ENCODE measurements around the gene RAB3IP.

Gene RAB3IP

DNA sequence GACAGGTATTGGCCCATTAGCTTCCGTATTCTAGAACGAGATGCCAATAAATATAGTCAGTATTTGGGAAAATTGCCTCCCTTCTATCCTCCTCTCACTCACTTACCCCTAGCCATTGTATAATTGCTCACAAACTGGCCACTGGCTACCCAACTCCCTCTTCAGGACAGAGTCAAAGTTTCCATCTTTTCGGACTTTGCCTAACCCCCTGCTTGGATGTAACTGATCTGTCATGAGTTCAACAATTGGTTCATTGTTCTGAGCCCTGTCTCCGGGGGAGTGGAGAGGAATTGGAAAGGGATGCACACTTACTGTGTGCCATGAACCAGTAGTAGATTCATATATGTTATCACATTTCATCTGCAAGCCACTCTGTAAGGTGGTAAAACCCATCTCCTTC is 98.5 kb downstream of the RAB3IP start:
- Histone ChIP-seq H3K9me2 (replicated peaks; ENCODE audit: low read depth, low read length) (no peaks in the 10 kb centered on the region), H3K9me3 (ENCODE audit: insufficient read depth, low read depth, low read length) (no peaks in the 10 kb centered on the region), H3K79me2 (ENCODE audit: insufficient read depth, low read length) (no peaks in the 10 kb centered on the region), H4K20me1 (ENCODE audit: insufficient read depth, low read length, poor library complexity, severe bottlenecking) (no peaks in the 10 kb centered on the region), H3K4me1 (ENCODE audit: insufficient read depth, low read length, poor library complexity, severe bottlenecking) (no peaks in the 10 kb centered on the region), H3K4me3 (ENCODE audit: low read length, poor library complexity, severe bottlenecking) (no peak overlapping the region), H3K36me3 (ENCODE audit: insufficient read depth, low read length) (no peaks in the 10 kb centered on the region), H3K27me3 (ENCODE audit: insufficient read depth, low read length, poor library complexity, severe bottlenecking) (no peaks in the 10 kb centered on the region), H3K4me2 (ENCODE audit: low read depth, low read length, poor library complexity, severe bottlenecking) (no peak overlapping the region), H3K9ac (ENCODE audit: low read depth, low read length, poor library complexity, severe bottlenecking) (no peak overlapping the region), H3F3A (ENCODE audit: low read depth) (no peaks in the 10 kb centered on the region), H2AFZ (ENCODE audit: low read length) (no peak overlapping the region)
- TF ChIP-seq CTCF (conservative IDR thresholded peaks at IDR 0.05; ENCODE audit: low read length) = no peak
- no peak for TF ChIP-seq EZH2phosphoT487 (IDR thresholded peaks at IDR 0.05; ENCODE audit: borderline replicate concordance)

GRCh38 chr12:69837657-69838415 is 99.2 kb downstream of the RAB3IP start:
- H4K20me1 ChIP-seq (ENCODE audit: insufficient read depth, low read length, poor library complexity, severe bottlenecking) = no peaks in the 10 kb centered on the region
- H3F3A ChIP-seq (ENCODE audit: low read depth) = no peaks in the 10 kb centered on the region
- H3K27me3 ChIP-seq (ENCODE audit: insufficient read depth, low read length, poor library complexity, severe bottlenecking) = no peaks in the 10 kb centered on the region
- H3K36me3 ChIP-seq (ENCODE audit: insufficient read depth, low read length) = no peaks in the 10 kb centered on the region
- H3K4me3 ChIP-seq (ENCODE audit: low read length, poor library complexity, severe bottlenecking) = no peak overlapping the region
- H3K4me1 ChIP-seq (ENCODE audit: insufficient read depth, low read length, poor library complexity, severe bottlenecking) = no peaks in the 10 kb centered on the region
- no peaks in the 10 kb centered on the region for H3K79me2 ChIP-seq (ENCODE audit: insufficient read depth, low read length)
- H2AFZ ChIP-seq (ENCODE audit: low read length) = no peak overlapping the region
- no peaks in the 10 kb centered on the region for H3K9me3 ChIP-seq (ENCODE audit: insufficient read depth, low read depth, low read length)
- H3K4me2 ChIP-seq (ENCODE audit: low read depth, low read length, poor library complexity, severe bottlenecking) = no peak overlapping the region
- no peak for TF ChIP-seq EZH2phosphoT487 (IDR thresholded peaks at IDR 0.05; ENCODE audit: borderline replicate concordance)
- no peak for TF ChIP-seq CTCF (conservative IDR thresholded peaks at IDR 0.05; ENCODE audit: low read length)
- H3K9ac ChIP-seq (ENCODE audit: low read depth, low read length, poor library complexity, severe bottlenecking) = no peak overlapping the region
- H3K9me2 ChIP-seq (replicated peaks; ENCODE audit: low read depth, low read length) = no peaks in the 10 kb centered on the region

DNA sequence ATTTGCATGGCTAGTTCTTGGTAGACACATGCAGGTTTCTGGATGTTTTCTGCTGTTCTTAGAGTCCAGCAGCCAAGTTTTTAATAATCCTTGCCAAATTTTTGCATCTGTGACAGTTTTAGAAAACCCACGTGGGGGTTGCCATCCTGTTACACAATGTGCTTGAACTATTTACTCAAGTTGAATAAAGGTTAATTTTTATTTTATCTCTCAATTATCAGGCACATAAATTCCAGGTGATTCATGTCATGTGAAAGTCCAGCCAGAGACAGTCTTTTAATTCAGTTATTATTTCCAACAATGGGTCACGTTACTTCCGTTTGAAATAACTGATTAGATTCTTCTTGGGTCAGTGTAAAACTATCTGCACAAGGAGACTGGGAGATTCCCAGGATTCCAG is 102.1 kb downstream of the RAB3IP start:
- no peaks in the 10 kb centered on the region for H4K20me1 ChIP-seq (ENCODE audit: insufficient read depth, low read length, poor library complexity, severe bottlenecking)
- H3K9ac ChIP-seq (ENCODE audit: low read depth, low read length, poor library complexity, severe bottlenecking) = no peak overlapping the region
- no peaks in the 10 kb centered on the region for H3K27me3 ChIP-seq (ENCODE audit: insufficient read depth, low read length, poor library complexity, severe bottlenecking)
- no peaks in the 10 kb centered on the region for H3K9me3 ChIP-seq (ENCODE audit: insufficient read depth, low read depth, low read length)
- TF ChIP-seq EZH2phosphoT487 (IDR thresholded peaks at IDR 0.05; ENCODE audit: borderline replicate concordance) (no peak), CTCF (conservative IDR thresholded peaks at IDR 0.05; ENCODE audit: low read length) (no peak)
- no peaks in the 10 kb centered on the region for H3K9me2 ChIP-seq (replicated peaks; ENCODE audit: low read depth, low read length)
- H3K36me3 ChIP-seq (ENCODE audit: insufficient read depth, low read length) = no peaks in the 10 kb centered on the region
- H2AFZ ChIP-seq (ENCODE audit: low read length) = no peak overlapping the region
- no peak overlapping the region for H3K4me3 ChIP-seq (ENCODE audit: low read length, poor library complexity, severe bottlenecking)
- no peaks in the 10 kb centered on the region for H3F3A ChIP-seq (ENCODE audit: low read depth)
- H3K79me2 ChIP-seq (ENCODE audit: insufficient read depth, low read length) = no peaks in the 10 kb centered on the region
- no peaks in the 10 kb centered on the region for H3K4me1 ChIP-seq (ENCODE audit: insufficient read depth, low read length, poor library complexity, severe bottlenecking)
- no peak overlapping the region for H3K4me2 ChIP-seq (ENCODE audit: low read depth, low read length, poor library complexity, severe bottlenecking)
